GM19193 (cell line): ENCODE measurements around the gene SPOP.

Experiments
- POLR2A ChIP-seq: IDR thresholded peaks from 4 replicates; pipeline ENCODE4 v1.6.1; 2011; ENCODE audit not compliant: insufficient read depth, insufficient read length; ENCODE audit errors: extremely low read depth

SPOP gene

DNA sequence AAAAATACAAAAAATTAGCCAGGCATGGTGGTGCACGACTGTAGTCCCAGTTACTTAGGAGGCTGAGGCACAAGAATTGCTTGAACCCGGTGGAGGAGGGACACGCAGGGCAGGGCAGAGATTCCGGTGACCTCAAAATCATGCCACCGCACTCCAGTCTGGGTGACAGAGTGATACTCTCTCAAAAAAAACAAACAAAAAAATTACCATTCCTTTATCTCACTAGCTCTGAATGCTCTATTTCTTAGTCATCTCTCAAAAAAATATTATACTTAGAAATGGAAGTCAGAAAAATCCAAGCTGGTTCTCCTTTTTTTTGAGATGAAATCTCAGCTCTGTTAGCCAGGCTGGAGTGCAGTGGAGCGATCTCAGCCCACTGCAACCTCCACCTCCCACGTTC is 40.8 kb downstream of the SPOP start:
- no peak for TF ChIP-seq POLR2A

DNA sequence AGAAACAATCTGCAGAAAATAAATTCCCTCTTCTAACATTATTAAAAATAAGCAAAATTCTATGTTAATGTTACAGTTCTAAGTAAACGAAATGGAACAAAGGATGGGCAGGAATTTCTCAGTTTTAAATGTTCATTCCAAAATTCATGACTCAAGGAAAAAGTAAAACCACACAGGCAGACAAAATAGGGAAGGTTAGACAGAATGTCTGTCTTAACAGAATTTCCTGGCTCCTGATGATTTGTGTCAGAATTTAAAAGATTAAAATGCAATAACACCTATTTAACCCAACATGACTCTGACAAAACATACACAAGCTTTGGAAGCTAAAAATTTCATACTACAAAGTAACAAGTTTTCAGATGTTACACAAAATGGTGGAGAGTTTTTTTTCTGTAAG is 42.8 kb downstream of the SPOP start:
- TF ChIP-seq POLR2A: no peak

DNA sequence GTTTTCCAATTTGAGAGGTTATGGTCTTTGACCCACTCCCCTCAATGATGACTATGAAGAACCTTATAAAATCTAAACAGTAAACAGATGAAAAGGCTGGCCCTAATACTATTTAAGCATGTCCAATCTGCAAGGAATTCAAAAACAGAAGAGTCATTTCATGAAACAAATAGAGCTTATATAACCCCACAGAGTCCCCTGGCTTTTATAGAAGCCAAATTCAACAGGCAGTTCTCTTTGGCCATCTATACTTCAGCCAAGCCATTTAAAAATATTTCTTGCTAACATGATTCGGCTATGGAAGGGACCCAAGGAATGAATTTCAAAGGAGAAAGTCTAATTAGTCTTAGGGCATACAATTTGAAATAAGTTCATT is 43.4 kb downstream of the SPOP start:
- TF ChIP-seq POLR2A: no peak

DNA sequence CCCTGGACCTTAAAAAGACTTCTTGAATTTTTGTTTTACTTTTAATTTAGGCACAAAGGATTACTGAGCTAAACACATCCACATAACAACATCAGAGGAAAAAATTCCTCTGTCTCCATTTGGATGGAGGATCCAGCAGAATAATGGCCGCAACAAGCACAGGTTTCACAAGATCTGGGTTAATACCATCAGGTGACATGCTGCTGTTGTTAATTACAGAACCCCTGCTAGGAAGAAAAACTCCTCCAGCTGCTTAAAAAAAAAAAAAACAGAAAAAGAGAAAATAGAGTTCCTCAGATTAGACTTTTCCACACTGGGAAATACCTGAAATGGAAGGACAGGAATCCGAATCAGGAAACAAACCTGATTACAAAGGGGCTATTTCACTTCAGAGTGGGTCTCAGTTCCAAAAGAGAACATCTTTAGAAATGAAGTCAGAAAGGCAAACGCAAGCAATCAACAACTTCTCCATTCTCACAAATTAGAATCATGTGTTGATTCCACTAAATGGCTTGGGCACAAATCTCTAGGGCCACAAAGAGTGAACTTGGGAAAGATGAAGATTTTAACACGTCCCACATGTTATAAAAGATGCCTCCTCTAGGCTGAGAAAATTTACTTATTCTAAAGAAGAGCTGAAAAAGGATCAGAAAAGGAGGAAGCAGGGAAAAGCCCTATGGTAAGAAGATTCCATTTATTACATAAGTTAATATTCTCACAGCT is 44.0 kb downstream of the SPOP start:
- TF ChIP-seq POLR2A: no peak

DNA sequence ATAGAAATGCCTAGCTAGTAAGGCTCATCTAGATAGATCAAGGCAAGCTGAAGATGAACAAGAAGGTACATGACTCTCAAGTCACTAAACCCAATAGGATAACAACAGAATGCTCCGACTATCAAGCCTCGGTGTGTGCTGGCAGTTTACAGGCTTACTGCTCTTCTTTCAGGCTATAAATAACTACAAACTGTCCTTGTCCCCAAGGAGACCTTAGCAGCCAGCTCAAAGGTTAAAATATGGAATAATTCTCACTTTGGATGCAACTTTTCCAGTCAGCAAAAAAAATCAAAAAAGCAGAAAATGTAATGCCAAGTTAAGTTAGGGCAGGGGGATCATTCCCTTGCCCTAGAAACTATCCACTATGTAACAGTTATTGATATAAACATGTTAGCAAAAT is 44.6 kb downstream of the SPOP start:
- no peak for TF ChIP-seq POLR2A

DNA sequence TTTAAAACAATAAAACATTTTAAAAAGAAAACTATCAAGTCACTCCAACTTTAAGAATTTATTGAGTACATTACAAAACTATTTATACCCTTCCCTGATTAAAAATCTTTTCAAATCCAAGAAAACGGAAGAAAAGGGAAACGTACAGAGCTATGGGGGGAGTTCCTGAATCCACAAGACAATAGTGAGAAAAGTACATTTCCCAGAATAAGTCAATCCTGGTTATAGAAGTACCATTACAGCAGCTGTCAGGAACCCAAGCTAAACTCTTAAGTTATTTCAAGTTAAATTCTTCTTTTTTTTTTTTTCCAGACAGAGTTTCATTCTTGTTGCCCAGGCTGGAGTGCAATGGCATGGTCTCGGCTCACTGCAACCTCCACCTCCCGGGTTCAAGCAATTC is 45.7 kb downstream of the SPOP start:
- no peak for TF ChIP-seq POLR2A

DNA sequence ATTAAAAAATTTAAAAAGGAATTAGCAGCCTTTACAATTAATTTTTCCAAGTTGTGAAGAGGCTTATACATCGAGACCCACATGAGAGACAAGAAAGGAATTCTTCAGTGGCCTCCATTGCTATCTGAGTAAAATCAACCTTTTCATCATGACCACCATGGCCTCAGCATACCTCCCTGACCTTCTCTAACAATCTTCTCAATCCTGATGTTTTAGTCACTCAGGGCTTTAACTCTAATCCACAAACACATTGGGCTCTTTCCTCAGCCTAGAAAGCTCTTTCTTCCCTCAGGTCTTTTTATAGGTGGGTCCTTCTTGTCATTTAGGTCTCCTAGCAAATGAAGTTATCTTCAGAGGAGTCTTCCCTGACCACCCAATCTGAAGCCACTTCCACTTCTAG is 46.4 kb downstream of the SPOP start:
- TF ChIP-seq POLR2A: no peak

DNA sequence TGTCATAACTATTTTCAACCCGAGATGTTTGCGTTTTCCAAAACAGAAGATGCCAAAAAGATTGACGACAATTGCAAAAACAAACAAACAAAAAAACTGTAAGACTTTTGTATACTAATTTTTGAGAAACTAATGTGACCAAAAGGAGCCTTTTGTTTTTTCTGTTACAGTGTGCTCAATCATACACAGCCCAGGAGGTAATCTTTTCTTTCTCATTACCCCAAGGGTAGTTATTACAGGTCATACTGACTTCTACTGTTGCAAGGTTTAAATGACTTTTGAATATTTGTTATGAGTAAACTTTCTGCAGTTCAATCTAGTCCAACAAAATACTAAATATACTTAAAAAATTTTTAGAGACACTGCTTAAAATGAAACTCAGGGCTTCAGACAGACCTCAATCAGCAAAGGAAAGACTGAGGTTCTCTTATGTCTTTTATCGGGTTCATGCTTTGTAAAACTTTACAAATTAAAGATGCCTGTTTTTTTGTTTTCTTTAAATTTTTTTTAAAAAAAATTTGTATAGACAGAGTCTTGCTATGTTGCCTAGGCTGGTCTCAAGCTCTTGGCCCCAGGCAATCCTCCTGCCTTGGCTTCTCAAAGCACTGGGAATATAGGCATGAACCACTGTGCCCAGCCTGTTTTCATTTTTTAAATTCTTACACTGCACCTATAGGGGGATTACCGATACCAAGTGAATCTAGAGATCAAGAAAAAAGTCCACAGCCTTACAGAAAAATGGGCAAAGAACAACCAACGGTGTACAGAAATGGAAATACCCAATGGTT is 47.6 kb downstream of the SPOP start:
- TF ChIP-seq POLR2A: no peak

DNA sequence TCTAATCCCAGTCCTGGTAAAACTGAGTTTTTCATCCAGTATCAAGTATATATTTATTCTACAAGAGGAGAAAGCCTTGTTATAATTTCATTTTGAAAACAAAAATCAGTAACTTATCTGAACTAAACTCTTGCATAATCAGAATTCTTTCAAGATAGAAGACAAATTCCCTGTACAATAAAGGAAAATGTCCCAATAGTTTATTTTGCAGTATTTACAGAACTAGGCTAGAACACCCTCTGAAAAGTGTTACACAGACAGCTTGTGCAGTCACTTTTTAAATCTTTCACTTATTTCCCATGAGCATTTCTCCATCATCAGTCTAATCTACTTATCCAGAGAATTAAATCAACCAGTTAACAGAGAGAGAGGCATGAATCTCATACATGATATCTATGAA is 48.5 kb downstream of the SPOP start:
- no peak for TF ChIP-seq POLR2A

DNA sequence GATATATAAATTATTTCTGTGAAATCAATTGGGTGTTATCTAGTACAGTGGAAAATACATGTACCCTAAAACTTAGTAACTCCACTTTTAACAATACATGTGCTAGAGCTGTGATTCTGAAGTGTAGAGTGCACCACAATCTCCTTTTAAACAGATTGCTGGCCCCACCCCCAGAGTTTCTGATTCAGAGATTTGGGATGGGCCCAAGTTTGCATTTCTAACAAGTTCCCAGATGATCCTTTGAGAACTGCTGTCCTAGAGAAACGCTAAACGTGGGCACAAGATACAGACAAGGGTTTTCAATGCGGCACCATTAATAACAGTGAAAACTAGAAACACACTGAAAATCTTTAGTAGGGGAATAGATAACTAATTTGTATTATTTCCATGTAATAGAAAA is 53.0 kb downstream of the SPOP start:
- TF ChIP-seq POLR2A: no peak

DNA sequence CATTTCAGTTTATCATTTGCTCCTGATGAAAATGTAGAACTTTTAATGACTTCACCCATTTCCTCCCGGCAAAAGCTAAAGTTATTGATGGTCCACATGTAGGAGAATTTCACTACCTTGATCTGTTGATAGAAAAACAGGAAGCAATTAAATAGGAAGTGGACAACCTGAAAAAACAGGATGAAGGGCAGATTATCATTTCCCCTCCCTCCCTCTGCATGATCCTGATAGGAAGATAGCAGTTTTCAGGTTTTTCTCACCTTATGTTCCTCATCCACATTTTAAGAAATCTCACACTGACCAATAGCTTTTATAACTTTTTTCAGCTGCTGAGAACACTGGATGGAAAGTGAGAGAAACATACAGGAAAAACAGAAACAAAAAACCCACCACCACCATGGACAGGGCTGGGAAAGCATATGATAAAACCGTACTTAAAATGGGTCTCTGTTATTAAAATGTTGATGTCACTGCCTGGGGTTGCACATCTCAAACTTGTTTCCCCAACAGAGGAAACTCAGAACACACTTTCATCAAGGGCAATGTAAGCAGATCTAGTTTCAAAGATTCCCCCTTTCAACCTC is 55.9 kb downstream of the SPOP start:
- no peak for TF ChIP-seq POLR2A

DNA sequence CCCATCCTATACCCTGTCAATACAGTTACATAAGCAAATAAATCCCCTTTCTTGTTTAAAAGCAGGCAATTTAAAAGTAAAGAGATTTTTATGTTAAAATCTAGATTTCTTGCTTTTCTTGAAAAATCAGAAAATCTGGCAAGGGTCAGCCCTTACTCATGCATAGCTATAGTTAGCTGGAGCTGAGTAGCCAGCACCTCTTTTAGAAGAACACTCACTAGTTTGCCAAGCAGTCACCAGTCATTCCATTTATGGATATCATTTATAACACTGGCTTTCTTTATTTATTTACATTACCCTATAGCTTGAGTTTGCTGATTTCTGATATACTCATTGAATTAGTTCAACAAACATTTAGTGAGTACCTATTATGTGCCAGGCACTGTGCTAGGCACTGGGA is 56.5 kb downstream of the SPOP start:
- TF ChIP-seq POLR2A: no peak

DNA sequence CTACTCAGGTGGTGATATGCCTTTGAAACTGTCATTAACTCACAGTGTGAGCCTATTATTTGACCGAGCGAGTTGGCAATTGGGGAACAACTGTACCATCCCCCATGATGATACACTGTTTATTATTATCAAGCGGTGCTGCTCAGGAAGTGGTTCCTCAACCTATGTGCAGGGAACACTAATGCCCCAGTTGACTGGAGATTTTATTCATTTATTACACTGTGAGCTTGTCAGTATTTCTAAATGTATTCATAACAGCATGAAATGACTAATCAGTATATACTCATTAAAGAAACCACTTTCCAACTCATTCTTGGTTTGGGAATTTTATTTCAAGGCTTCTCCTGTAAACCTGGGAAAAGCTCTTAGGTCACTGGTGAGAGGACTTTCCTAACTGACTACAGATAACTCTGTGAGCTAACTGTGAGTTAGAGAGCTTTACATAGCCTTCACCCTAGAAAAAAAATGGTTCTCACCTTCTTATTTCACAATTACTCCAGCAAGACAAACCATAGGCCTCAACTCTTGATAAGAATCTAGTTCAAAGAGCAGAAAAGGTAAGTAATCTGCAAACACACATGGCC is 59.8 kb downstream of the SPOP start:
- no peak for TF ChIP-seq POLR2A

DNA sequence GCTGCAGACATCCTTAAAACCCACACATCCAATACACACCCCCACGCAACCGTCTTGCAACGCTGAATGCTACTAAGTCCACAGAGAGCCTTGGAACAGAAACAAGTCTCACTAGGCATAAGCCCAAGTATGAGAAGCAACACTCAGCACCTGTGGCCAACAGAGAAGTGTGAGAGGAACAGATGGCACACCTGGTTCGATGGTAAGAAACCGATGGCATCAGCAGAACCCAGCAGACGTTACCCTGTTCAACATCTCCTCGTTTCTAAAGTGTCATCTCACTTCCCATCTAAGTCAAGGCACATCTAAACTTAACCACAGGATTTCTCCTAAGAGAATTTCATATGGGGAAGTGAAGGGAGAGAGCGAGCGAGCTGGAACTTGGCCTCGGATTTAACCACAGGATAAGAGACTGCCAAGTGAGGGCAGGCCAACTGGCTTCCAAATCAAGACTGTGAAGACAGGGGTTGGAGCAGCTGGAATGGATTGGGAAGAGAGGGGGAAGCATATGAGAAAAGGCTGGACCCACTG is 61.2 kb downstream of the SPOP start:
- TF ChIP-seq POLR2A: no peak

DNA sequence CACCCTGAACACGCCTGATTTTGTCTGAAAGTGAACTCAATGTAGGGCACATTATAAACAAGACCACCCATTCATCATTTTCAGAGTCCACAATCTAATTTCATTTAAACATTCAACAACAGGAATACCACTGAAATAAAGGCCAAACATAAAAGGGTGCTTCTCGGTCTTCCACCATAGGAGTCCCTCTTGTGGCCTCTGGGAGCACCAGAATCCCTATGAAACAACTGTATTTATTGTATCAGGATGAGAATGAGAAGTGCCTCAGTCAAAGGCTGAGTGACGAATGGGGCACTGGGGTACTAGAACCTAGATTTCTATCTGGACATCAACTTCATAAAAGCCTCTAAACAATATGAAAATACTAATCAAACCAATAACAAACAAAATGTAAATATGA is 61.8 kb downstream of the SPOP start:
- TF ChIP-seq POLR2A: no peak
